Right lobe of liver (tissue), 4 donors: ENCODE measurements around the gene RBM6.

ENCODE experiments used
- CTCF ChIP-seq, 4 donors: fragments of 200-600 bp in 3 of 4; fragments of 450-650 bp in 1 of 4; IDR thresholded peaks; one replicate each; pipeline versions ENCODE4 v1.5.1 to v1.8.0; 2016 to 2022; ENCODE audit warnings: antibody characterized with exemption in 4 of 4, mild to moderate bottlenecking in 2 of 4
- POLR2A ChIP-seq: fragments of 450-650 bp; IDR thresholded peaks from one replicate; pipeline ENCODE4 v1.6.1; 2017; ENCODE audit warnings: antibody characterized with exemption, mild to moderate bottlenecking
- donor health status: DM: no; HTN: no; CAD: no.
- donor health status: DM: no; HTN: no; CAD: no.
- donor health status: DM: no; HTN: yes; CAD: no.

- TF ChIP-seq CTCF (IDR thresholded peaks at IDR 0.05) (no peak), POLR2A (no peak)
Observed at GRCh38 chr3:49928481-49929017, 11.4 kb upstream of the RBM6 start.
